ENCODE data around the gene GATB. TPM values are rescaled to one million over a fixed set of nuclear protein-coding genes. Genes with fewer than 3 reads are reported as not detected.
"Not testable (repeated sequence)": the region's sequence is repeated elsewhere in the genome, so short reads cannot be mapped to it uniquely, and the experiment has no call there.

Gene GATB
- total and polyA plus RNA-seq, 10 of the 15 experiments (the other 5 are each of a cell fraction or from before 2014, with no cell fraction given) = 20.5 to 37.3 (median 30.5) TPM

DNA sequence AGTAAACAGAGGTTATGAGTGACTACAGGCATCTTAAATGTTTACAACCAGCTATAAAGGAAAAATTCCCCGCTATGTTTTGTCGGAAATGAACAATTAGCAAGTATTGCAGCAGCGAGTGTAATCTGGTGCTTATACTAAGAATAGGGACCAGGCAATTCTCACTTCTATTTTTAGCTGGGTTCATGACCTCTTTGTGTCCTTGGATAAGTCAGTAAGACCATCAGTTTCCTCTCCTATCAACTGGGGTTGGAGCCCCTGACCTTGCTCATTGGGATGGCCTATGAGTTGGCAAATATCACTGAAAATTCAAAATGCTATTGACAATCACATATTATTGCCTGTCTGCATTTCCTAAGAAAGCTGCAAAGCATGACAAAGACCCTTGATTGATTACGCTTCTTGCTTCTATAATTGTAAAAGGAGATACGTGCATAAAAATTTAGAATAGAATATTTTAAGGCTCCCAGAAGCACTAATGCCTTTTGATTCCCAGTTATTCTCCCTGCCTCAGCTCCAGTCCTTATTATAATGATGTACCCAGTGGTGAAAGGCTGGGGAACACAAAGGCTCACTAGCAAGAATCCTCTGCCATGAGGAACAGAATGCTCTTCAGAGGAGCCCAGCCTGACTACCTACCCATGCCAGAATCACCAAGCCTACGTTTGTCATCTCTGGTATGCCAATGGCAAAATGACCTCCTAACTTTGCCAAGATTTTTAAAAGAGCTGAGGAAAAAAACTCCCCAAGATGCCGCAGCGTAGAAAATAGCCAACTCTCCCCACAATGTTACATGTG lies 21.9 kb downstream of the GATB start (continued):
- TF ChIP-seq ZNF687 (IDR thresholded peaks at IDR 0.05) = no peak
- TF ChIP-seq HDGF (IDR thresholded peaks at IDR 0.05) = no peak
- no peak for TF ChIP-seq ZNF622 (IDR thresholded peaks at IDR 0.05)
- TF ChIP-seq BHLHE40 (IDR thresholded peaks at IDR 0.05; ENCODE audit: borderline replicate concordance in 1 of 2, low read depth in 2 of 2, low read length in 1 of 2) = no peak
- TF ChIP-seq FOXM1 (IDR thresholded peaks at IDR 0.05; ENCODE audit: low read depth, low read length) = no peak
- no peak for TF ChIP-seq TCF7 (IDR thresholded peaks at IDR 0.05; ENCODE audit: borderline replicate concordance)
- TF ChIP-seq, protein P1, sequence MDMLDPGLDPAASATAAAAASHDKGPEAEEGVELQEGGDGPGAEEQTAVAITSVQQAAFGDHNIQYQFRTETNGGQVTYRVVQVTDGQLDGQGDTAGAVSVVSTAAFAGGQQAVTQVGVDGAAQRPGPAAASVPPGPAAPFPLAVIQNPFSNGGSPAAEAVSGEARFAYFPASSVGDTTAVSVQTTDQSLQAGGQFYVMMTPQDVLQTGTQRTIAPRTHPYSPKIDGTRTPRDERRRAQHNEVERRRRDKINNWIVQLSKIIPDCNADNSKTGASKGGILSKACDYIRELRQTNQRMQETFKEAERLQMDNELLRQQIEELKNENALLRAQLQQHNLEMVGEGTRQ (IDR thresholded peaks at IDR 0.05; ENCODE audit: borderline replicate concordance, low read depth, low read length) = no peak
- TF ChIP-seq JUNB (IDR thresholded peaks at IDR 0.05) = no peak

GRCh38 chr4:151736852-151737251 lies 24.0 kb downstream of the GATB start:
- POLR2A ChIA-PET, ATAC-seq: not testable (repeated sequence)

More at GRCh38 chr4:151736852-151737251, 24.0 kb downstream of the GATB start:
- DNase-seq (ENCODE audit: low read depth, low spot score); SMC1A ChIA-PET (ENCODE audit: uncharacterized antibody, unreplicated experiment); RAD21 ChIA-PET (ENCODE audit: unreplicated experiment); H3K36me3 ChIP-seq (ENCODE audit: control insufficient read depth in 2 of 2, insufficient read depth in 2 of 2, low read length in 1 of 2); H3K9me3 ChIP-seq (replicated peaks; ENCODE audit: control insufficient read depth, insufficient read depth, low read length); H4K20me1 ChIP-seq (ENCODE audit: control insufficient read depth, insufficient read depth); CTCF ChIA-PET; H3K27me3 ChIP-seq (replicated peaks in 1 of 2; ENCODE audit: control insufficient read depth in 2 of 2, insufficient read depth in 2 of 2, low read length in 1 of 2); H3K9ac ChIP-seq (ENCODE audit: control insufficient read depth, insufficient read depth, low read length); in situ Hi-C loops (cut with MboI); intact Hi-C loops (cut with micrococcal nuclease; ENCODE audit: unreplicated experiment); H3K27ac ChIP-seq (ENCODE audit: control insufficient read depth, insufficient read depth); H3K4me2 ChIP-seq (ENCODE audit: control insufficient read depth, insufficient read depth); FAIRE-seq; H3K79me2 ChIP-seq (ENCODE audit: control insufficient read depth, insufficient read depth, low read length); H3K4me1 ChIP-seq (ENCODE audit: control insufficient read depth, insufficient read depth, low read length); H2AFZ ChIP-seq (ENCODE audit: control insufficient read depth, low read depth, low read length); H3K4me3 ChIP-seq; BruUV-seq (replicated peaks): not testable (repeated sequence)
- 88% methylated on average over 2 of the region's 2 CpGs for WGBS (ENCODE audit: insufficient coverage, insufficient replicate concordance, low lambda C conversion rate, missing lambda C conversion rate)

Measured in GM12878 (cell line).